A549 (cell line): ENCODE results near the gene TMEM108.

Experiments used
- JUN ChIP-seq, 2 experiments: fragments of >200 bp; sonication (Bioruptor Twin); formaldehyde crosslinking; IDR thresholded peaks; 2 replicates in 1 of 2; 3 replicates in 1 of 2; pipeline ENCODE4 v1.6.1; 2016 to 2017
- MAFK ChIP-seq: fragments of 450-650 bp; IDR thresholded peaks from 2 replicates; pipeline ENCODE4 v1.6.1; 2014; ENCODE audit not compliant: partially characterized antibody
- POLR2A ChIP-seq: IDR thresholded peaks from 2 replicates; pipeline ENCODE4 v1.6.1; 2012; ENCODE audit warnings: mild to moderate bottlenecking, low read length
- TF ChIP-seq, protein P1 (sequence below): fragments of 200-600 bp; sonication (generic); IDR thresholded peaks from 2 replicates; pipeline ENCODE4 v1.6.1; 2016; ENCODE audit warnings: antibody characterized with exemption, mild to moderate bottlenecking, moderate library complexity
- TF ChIP-seq, protein P2 (sequence below): fragments of >200 bp; sonication (Bioruptor Twin); formaldehyde crosslinking; IDR thresholded peaks from 3 replicates; pipeline ENCODE4 v1.5.1; 2016

DNA sequence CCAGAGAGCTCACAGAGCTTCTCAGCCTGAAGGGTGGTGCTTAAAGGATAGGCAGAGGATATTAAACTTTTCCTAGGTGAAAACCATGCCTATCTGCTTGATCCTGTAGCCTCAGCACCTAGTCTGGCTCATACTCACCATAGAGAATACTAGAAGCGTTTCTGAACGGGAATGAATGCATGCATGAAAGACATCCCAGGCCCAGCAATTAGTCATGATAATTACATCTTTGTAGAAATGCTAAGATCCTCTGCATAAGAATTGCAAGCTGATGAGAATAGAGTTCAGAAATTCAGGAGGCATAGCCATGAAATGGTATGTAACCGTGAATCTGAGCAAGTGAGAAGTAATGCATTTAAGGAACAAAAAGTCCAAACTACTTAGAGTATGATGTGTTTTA, 5.9 kb upstream of the TMEM108 start:
- TF ChIP-seq, protein P1, sequence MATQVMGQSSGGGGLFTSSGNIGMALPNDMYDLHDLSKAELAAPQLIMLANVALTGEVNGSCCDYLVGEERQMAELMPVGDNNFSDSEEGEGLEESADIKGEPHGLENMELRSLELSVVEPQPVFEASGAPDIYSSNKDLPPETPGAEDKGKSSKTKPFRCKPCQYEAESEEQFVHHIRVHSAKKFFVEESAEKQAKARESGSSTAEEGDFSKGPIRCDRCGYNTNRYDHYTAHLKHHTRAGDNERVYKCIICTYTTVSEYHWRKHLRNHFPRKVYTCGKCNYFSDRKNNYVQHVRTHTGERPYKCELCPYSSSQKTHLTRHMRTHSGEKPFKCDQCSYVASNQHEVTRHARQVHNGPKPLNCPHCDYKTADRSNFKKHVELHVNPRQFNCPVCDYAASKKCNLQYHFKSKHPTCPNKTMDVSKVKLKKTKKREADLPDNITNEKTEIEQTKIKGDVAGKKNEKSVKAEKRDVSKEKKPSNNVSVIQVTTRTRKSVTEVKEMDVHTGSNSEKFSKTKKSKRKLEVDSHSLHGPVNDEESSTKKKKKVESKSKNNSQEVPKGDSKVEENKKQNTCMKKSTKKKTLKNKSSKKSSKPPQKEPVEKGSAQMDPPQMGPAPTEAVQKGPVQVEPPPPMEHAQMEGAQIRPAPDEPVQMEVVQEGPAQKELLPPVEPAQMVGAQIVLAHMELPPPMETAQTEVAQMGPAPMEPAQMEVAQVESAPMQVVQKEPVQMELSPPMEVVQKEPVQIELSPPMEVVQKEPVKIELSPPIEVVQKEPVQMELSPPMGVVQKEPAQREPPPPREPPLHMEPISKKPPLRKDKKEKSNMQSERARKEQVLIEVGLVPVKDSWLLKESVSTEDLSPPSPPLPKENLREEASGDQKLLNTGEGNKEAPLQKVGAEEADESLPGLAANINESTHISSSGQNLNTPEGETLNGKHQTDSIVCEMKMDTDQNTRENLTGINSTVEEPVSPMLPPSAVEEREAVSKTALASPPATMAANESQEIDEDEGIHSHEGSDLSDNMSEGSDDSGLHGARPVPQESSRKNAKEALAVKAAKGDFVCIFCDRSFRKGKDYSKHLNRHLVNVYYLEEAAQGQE, result no peak
- TF ChIP-seq, protein P2, sequence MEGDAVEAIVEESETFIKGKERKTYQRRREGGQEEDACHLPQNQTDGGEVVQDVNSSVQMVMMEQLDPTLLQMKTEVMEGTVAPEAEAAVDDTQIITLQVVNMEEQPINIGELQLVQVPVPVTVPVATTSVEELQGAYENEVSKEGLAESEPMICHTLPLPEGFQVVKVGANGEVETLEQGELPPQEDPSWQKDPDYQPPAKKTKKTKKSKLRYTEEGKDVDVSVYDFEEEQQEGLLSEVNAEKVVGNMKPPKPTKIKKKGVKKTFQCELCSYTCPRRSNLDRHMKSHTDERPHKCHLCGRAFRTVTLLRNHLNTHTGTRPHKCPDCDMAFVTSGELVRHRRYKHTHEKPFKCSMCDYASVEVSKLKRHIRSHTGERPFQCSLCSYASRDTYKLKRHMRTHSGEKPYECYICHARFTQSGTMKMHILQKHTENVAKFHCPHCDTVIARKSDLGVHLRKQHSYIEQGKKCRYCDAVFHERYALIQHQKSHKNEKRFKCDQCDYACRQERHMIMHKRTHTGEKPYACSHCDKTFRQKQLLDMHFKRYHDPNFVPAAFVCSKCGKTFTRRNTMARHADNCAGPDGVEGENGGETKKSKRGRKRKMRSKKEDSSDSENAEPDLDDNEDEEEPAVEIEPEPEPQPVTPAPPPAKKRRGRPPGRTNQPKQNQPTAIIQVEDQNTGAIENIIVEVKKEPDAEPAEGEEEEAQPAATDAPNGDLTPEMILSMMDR, result no peak
- TF ChIP-seq POLR2A (no peak), MAFK (no peak), JUN (IDR thresholded peaks at IDR 0.05) (no peak)
